H54 (cell line): ENCODE results near the gene CHGA.

Experiments used
- DNase-seq: peaks from one replicate; pipeline ENCODE4 v3.0.0; 2011; ENCODE audit warnings: low spot score, mixed read lengths; ENCODE audit not compliant: insufficient read length
- FAIRE-seq: peaks from 3 replicates; lab custom pipeline; 2011; peaks lifted over from hg19 to GRCh38; lab: Jason Lieb, UNC
- POLR2A ChIP-seq: IDR thresholded peaks from 2 replicates; pipeline ENCODE4 v1.6.1; 2011; ENCODE audit warnings: low read depth, mild to moderate bottlenecking, low read length

CHGA gene, protein sequence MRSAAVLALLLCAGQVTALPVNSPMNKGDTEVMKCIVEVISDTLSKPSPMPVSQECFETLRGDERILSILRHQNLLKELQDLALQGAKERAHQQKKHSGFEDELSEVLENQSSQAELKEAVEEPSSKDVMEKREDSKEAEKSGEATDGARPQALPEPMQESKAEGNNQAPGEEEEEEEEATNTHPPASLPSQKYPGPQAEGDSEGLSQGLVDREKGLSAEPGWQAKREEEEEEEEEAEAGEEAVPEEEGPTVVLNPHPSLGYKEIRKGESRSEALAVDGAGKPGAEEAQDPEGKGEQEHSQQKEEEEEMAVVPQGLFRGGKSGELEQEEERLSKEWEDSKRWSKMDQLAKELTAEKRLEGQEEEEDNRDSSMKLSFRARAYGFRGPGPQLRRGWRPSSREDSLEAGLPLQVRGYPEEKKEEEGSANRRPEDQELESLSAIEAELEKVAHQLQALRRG

DNA sequence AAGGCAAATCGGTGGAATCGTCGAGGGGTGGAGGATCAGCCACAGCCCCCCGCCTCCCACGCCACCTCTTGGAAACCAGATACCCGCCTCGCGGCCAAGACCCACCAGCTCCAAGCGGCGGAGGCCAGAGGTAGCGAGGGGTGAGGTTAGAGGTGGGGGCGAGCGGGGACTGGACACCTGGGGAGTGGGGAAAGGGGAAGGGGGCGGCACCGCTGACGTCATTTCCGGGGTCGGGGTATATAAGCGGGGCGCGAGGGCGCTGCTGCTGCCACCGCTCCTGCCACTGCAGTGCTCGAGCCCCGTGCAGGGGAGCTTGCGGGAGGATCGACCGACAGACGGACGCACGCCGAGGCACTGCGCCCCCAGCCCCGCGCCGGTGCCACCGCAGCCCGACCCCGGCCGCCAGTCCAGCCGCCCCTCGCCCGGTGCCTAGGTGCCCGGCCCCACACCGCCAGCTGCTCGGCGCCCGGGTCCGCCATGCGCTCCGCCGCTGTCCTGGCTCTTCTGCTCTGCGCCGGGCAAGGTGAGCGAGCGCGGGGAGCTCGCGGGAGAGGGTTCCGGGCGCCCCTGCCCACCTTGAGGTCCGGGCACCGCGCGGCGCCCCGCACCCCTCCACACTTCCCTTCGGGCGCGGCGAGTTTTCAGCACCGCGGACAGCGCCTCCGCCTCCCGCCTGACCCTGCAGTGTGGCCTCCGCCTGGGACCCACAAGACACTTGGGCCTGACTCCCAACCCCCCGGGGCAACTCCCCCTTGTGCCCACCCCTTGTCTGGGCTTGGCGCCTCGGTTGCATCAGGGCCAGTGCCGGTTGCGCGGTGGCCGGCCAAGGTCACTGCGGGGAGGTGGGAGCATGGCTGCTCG is at the start of gene CHGA:
TSS of gene CHGA (plus strand) at position 268 of the 861 bp plus-strand sequence. CDS start at position 478, 210 bp downstream.
- no peak for FAIRE-seq
- no peak for TF ChIP-seq POLR2A
- no peak for DNase-seq

DNA sequence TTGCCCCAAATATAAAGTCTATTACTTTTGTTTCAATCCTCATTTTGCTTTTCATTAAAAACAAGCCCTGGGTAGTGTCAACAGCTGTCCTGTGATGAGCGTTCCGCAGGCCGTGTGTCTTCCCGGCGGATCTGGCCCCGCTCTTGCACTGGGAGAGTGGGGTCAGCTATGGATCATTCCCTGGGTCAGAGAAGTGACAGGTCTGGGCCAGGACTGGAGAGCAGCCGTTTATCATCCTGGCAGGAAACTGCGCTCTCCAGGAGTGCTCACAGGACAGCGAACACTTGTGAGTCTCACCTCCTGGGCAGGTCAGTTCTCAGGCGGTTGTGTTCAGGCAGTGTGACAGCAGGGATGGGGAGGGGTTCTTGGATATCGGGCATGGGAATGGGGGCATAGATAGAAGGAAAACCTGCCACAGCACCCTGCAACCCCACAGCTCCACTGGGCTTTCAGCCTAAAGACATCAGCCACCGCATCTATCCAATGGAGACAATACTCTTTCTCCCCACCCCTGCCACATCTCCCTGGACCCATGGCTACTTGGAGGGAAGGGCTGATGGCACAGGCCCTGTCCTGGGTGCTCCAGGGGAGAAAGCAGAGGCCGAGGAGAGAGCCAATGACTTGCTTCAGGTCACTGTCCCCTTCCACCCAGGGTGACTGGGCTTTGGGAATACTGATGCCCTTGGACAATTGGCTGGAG is 47.8 kb upstream of the CHGA start:
- DNase-seq, result no peak
- TF ChIP-seq POLR2A, result no peak
- FAIRE-seq, result no peak

DNA sequence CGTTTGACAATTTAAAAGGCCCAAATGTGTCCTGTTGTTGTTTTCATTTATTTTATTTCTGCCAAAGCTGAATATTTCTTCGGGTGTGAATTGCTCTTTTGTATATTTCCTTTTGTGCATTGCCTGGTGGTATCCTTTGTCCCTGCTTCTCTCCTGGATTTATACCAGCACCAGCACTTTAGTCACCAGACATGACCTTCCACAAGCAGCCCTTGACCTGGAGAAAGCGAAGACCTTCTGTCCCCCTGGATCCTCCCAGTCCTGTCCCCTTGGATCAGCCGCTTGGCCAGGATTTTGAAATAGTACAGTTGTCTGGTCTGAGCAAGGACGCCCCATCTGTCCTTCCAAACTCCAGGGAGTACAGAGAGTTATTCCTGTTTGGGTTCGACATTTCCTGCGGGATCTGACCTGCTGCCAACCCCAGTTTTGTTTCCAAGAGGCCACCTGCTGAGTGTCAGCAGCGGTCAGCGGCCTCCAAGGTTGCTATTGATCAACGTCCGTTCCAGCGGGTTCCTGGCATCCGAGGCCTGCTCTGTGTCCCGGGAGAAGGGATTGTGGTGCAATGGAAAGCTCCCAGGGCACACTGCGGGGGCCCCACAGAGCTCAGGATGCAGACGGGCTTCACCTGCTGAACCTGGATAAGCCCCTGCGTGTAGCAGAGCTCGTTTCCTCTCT is 45.1 kb upstream of the CHGA start:
- FAIRE-seq (no peak), DNase-seq (no peak)
- TF ChIP-seq POLR2A, result no peak

DNA sequence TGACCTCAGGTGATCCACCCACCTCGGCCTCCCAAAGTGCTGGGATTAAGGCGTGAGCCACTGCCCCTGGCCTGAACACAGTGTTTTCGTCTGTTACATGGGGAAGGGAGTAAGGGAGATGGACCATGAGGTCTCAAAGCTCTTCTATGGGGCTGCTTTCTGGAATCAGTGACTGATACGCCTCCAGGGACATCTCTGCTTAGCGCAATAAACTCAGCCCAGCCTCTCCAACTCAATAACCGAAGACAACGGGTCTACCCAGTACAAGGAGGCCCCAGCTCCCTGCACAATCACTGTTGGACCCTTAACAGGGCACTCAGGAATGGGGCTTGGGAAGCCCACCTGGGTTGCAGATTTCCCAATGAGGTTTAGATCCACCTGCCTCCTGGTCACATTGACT is 42.6 kb upstream of the CHGA start:
- DNase-seq, result no peak
- no peak for FAIRE-seq
- no peak for TF ChIP-seq POLR2A

DNA sequence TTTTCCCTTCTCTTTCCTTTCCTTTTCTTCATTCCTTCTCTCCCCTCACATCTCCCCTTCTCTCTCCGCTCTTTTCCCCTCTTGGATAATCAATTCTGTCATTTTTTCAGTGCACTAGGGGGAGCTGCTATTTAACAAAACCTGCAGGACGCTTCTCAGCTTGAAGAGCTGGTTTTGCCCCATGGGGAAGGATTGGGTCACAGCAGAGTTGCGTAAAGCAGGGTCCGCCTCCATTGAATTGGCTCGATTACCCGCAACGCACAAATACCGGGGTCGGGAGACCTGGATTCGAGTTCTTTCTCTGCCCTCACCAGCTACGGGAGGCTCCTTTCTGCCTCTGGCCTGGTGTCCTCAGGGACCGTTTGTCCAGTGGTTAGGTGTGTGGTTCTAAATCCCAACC is 42.1 kb upstream of the CHGA start:
- FAIRE-seq (no peak), DNase-seq (no peak)
- no peak for TF ChIP-seq POLR2A

GRCh38 chr14:92883066-92883465 is 39.9 kb upstream of the CHGA start:
- FAIRE-seq, result no peak
- TF ChIP-seq POLR2A, result no peak
- no peak for DNase-seq

- DNase-seq, result no peak
- no peak for TF ChIP-seq POLR2A
- no peak for FAIRE-seq
These were observed 38.5 kb upstream of the CHGA start for GRCh38 chr14:92884410-92884809.

DNA sequence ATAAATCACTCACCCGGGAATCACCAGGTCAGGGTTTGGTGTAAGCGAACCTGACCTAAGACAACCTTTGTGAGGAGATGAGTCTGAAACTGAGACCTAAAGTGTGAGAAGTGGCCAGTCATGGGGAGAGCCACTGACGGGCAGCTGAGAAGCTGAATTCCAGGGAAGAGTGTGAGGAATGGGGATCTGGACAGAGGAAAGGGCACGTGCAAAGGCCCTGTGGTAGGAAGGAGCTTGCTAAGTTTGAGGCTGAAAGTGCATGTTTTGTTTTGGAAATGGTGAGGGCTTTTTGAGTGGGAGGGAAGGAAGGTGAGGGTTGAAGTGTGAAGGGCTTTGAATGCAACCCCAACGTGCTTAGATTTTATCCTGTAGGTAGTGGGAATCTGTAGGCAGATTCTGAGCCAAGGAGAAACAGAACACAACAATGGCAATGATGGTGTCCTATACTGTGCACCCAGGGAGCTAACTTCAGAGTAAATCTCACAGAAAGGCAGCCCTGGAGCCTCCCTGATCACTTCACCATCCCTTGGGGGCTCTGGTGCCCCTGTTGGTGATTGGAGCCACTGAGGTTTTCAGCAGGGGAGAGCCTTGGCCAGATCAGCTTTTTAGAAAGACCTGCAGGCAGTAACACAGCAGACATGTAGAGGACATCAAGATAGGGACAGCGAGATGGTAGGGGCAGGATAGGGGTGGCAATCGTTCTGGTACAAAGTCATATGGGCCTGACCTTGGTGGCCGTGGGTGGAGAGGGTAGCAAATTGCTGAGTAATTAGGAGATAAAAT is 37.5 kb upstream of the CHGA start:
- no peak for DNase-seq
- FAIRE-seq, result no peak
- TF ChIP-seq POLR2A, result no peak

DNA sequence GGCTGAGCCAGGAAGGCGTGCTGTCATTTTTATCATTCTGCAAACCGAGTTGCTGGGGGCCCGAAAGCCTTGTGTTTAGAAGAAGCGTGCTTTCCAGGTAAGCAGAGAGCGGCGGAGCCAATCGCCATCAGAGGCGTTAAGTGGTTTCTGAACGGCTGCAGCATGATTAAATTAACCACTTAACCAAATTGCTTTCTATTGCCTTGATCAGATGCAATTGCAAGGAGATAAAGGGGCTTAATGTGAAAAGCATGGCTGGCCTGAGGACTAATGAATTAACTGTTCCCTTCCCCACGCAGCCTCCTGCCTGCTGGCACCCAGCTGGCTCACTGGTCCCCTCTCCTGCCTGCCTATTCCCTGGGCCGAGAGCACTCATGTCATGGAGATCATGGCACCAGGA is 36.6 kb upstream of the CHGA start:
- no peak for TF ChIP-seq POLR2A
- FAIRE-seq, result no peak
- no peak for DNase-seq

- DNase-seq (no peak), FAIRE-seq (no peak)
- no peak for TF ChIP-seq POLR2A
These were observed 35.8 kb upstream of the CHGA start for GRCh38 chr14:92887157-92887556.

- no peak for TF ChIP-seq POLR2A
- FAIRE-seq, result no peak
- DNase-seq, result no peak
These were observed 34.1 kb upstream of the CHGA start for GRCh38 chr14:92888896-92889295.

GRCh38 chr14:92890830-92891588 is 31.9 kb upstream of the CHGA start:
- TF ChIP-seq POLR2A, result no peak
- DNase-seq, result no peak
- FAIRE-seq, result no peak
